ENCODE results near the gene LYZ.

Gene LYZ

GRCh38 chr12:69389831-69390230, 41.6 kb downstream of the LYZ start:
- DNase-seq, result no peak

GRCh38 chr12:69392179-69392928, 44.2 kb downstream of the LYZ start:
- no peak for DNase-seq

GRCh38 chr12:69396041-69396440, 47.9 kb downstream of the LYZ start:
- DNase-seq, result no peak

GRCh38 chr12:69396963-69397362, 48.8 kb downstream of the LYZ start:
- no peak for DNase-seq

- DNase-seq, result no peak
These were observed 49.8 kb downstream of the LYZ start for GRCh38 chr12:69397978-69398377.

GRCh38 chr12:69401940-69402339, 53.8 kb downstream of the LYZ start:
- DNase-seq, result no peak
